Liver (tissue), 9 donors: ENCODE data around the gene PDE4B. TPM values are rescaled to one million over a fixed set of nuclear protein-coding genes. Genes with fewer than 3 reads are reported as not detected.

Source experiments
- DNase-seq: peaks from one replicate; pipeline ENCODE4 v3.0.0-alpha.2; 2017; ENCODE audit warnings: low spot score
- H3K27ac ChIP-seq, 2 donors: one replicate each; pipeline ENCODE4 v1.7.0; 2013; ENCODE audit warnings: inconsistent platforms in 2 of 2, low read length in 2 of 2, control low read depth in 1 of 2, low read depth in 1 of 2, mild to moderate bottlenecking in 1 of 2
- H3K27me3 ChIP-seq, 4 donors: one replicate each; pipeline versions ENCODE4 v1.6.1 to v1.7.0; 2013; ENCODE audit warnings: low read length in 3 of 4, inconsistent platforms in 1 of 4, mild to moderate bottlenecking in 1 of 4, moderate library complexity in 1 of 4; ENCODE audit not compliant: control insufficient read depth in 4 of 4, insufficient read depth in 4 of 4
- H3K36me3 ChIP-seq, 4 donors: one replicate each; pipeline versions ENCODE4 v1.6.1 to v1.7.0; 2013; ENCODE audit warnings: low read length in 3 of 4, mild to moderate bottlenecking in 3 of 4, low read depth in 1 of 4, moderate library complexity in 1 of 4; ENCODE audit not compliant: control insufficient read depth in 4 of 4, insufficient read depth in 3 of 4
- H3K4me1 ChIP-seq, 4 donors: one replicate each; pipeline versions ENCODE4 v1.6.1 to v1.7.0; 2013; ENCODE audit warnings: low read length in 3 of 4, mild to moderate bottlenecking in 3 of 4, moderate library complexity in 1 of 4; ENCODE audit not compliant: control insufficient read depth in 4 of 4, insufficient read depth in 4 of 4
- H3K4me3 ChIP-seq, 3 donors: one replicate each; pipeline versions ENCODE4 v1.6.1 to v1.7.0; 2013; ENCODE audit warnings: low read length in 3 of 3, control low read depth in 1 of 3, low read depth in 1 of 3, mild to moderate bottlenecking in 1 of 3
- H3K9ac ChIP-seq, 2 donors: one replicate each; pipeline ENCODE4 v1.7.0; 2013; ENCODE audit warnings: low read length in 2 of 2, mild to moderate bottlenecking in 2 of 2, moderate library complexity in 2 of 2, control low read depth in 1 of 2, low read depth in 1 of 2
- H3K9me3 ChIP-seq, 4 donors: one replicate each; pipeline versions ENCODE4 v1.6.1 to v1.7.0; 2013; ENCODE audit warnings: low read length in 3 of 4; ENCODE audit not compliant: control insufficient read depth in 4 of 4
- EGR1 ChIP-seq, 2 donors: IDR thresholded peaks; 2 replicates each; pipeline ENCODE4 v1.6.1; 2016 to 2018; ENCODE audit warnings: antibody characterized with exemption in 2 of 2, low read depth in 2 of 2
- FOXA1 ChIP-seq: IDR thresholded peaks from 2 replicates; pipeline ENCODE4 v1.6.1; 2016; ENCODE audit warnings: antibody characterized with exemption
- FOXA2 ChIP-seq: IDR thresholded peaks from 2 replicates; pipeline ENCODE4 v1.6.1; 2016; ENCODE audit warnings: antibody characterized with exemption
- GABPA ChIP-seq, 2 donors: IDR thresholded peaks in 1 of 2; conservative IDR thresholded peaks in 1 of 2; 2 replicates each; pipeline ENCODE4 v1.6.1; 2016; ENCODE audit warnings: antibody characterized with exemption in 2 of 2, mild to moderate bottlenecking in 1 of 2, moderate library complexity in 1 of 2
- HNF4A ChIP-seq, 2 donors: conservative IDR thresholded peaks; 2 replicates each; pipeline ENCODE4 v1.6.1; 2016; ENCODE audit warnings: antibody characterized with exemption in 2 of 2, mild to moderate bottlenecking in 2 of 2
- HNF4G ChIP-seq: IDR thresholded peaks from 2 replicates; pipeline ENCODE4 v1.6.1; 2016; ENCODE audit warnings: antibody characterized with exemption
- JUND ChIP-seq, 2 donors: IDR thresholded peaks; 2 replicates each; pipeline ENCODE4 v1.6.1; 2016; ENCODE audit warnings: antibody characterized with exemption in 2 of 2
- NR2F2 ChIP-seq: IDR thresholded peaks from 2 replicates; pipeline ENCODE4 v1.6.1; 2016; ENCODE audit warnings: antibody characterized with exemption
- RXRA ChIP-seq, 2 donors: IDR thresholded peaks; 2 replicates each; pipeline ENCODE4 v1.6.1; 2017 to 2018; ENCODE audit warnings: antibody characterized with exemption in 2 of 2, mild to moderate bottlenecking in 1 of 2
- SP1 ChIP-seq: IDR thresholded peaks from 2 replicates; pipeline ENCODE4 v1.6.1; 2018; ENCODE audit warnings: antibody characterized with exemption, mild to moderate bottlenecking
- YY1 ChIP-seq: IDR thresholded peaks from 2 replicates; pipeline ENCODE4 v1.6.1; 2016; ENCODE audit warnings: antibody characterized with exemption, mild to moderate bottlenecking
- WGBS: extraction: QIAGEN DNeasy Blood & Tissue Kit; methylation state at CpG from one replicate; pipeline ENCODE4 v1.1.7; 2013; 5-methylcytosine and 5-hydroxymethylcytosine counted together
- polyA plus RNA-seq, 2 donors: library from polyadenylated mRNA; stranded (reverse) in 1 of 2; unstranded in 1 of 2; fragments of 200-250 nt in 1 of 2; fragments of >200 nt in 1 of 2; fragmentation: Nextera tagmentation in 1 of 2; extraction: Ambion mirVana in 1 of 2; gene quantifications; one replicate each; pipeline versions ENCODE4 v1.2.1 to v1.2.3, GENCODE V29; 2013 to 2015
- total RNA-seq, 2 donors: library from RNA; depleted of rRNA; stranded (reverse); fragments of >200 nt; gene quantifications; one replicate each; pipeline ENCODE4 v1.2.3, GENCODE V29; 2014
- TF ChIP-seq, protein P1 (sequence below): IDR thresholded peaks from 2 replicates; pipeline ENCODE4 v1.6.1; 2016; ENCODE audit warnings: antibody characterized with exemption
- TF ChIP-seq, protein P2 (sequence below): fragments of 150-350 bp; IDR thresholded peaks from 2 replicates; pipeline ENCODE4 v1.5.1; 2017; ENCODE audit warnings: improper control_type of control experiment, low read depth, low read length; ENCODE audit not compliant: missing input control
- TF ChIP-seq, protein P3 (sequence below): IDR thresholded peaks from 2 replicates; pipeline ENCODE4 v1.6.1; 2016; ENCODE audit warnings: antibody characterized with exemption, mild to moderate bottlenecking
- TF ChIP-seq, protein P4 (sequence below): IDR thresholded peaks from 2 replicates; pipeline ENCODE4 v1.6.1; 2016; ENCODE audit warnings: antibody characterized with exemption
- TF ChIP-seq, protein P5 (sequence below): IDR thresholded peaks from 2 replicates; pipeline ENCODE4 v1.6.1; 2016; ENCODE audit warnings: antibody characterized with exemption
- donor health status: healthy.
- donor health status: healthy.
- donor health status: healthy.
- donor health status: healthy.
- donor health status: healthy.

Gene PDE4B
- total and polyA plus RNA-seq, 4 donors = 1.9 to 3.9 (median 2.7) TPM

DNA sequence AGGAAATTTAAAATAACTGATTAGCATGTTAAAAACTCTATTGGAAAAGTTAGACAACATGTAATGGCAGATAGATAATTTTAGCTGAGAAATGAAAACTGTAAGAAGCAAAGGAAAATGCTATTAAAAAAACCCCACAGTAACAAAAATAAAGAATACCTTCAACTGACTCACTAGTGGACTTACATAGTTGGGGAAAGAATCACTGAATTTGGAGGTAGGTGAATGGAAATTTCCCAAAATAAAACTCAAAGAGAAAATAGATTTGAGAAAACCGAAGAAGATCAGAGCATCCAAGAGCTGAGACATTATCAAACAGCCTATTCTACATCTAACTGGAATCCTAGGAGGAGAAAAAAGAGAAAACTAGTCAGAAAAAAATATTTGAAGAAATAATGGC is 34.7 kb downstream of the PDE4B start:
- H3K4me3 ChIP-seq = no peak overlapping the region
- WGBS = 92% methylated on average over 1 of the region's 1 CpG
- no peaks in the 10 kb centered on the region for H3K36me3 ChIP-seq
- H3K9me3 ChIP-seq = peaks cover 0 to 1% (median 0%) of the 10 kb centered on the region in 4 donors
- H3K27ac ChIP-seq = no peak overlapping the region
- H3K4me1 ChIP-seq = no peaks in the 10 kb centered on the region
- peaks cover 0 to 2% (median 0%) of the 10 kb centered on the region in 4 donors for H3K27me3 ChIP-seq
- TF ChIP-seq FOXA2 = no peak
- TF ChIP-seq, protein P1, sequence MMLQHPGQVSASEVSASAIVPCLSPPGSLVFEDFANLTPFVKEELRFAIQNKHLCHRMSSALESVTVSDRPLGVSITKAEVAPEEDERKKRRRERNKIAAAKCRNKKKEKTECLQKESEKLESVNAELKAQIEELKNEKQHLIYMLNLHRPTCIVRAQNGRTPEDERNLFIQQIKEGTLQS = no peak
- TF ChIP-seq, protein P2, sequence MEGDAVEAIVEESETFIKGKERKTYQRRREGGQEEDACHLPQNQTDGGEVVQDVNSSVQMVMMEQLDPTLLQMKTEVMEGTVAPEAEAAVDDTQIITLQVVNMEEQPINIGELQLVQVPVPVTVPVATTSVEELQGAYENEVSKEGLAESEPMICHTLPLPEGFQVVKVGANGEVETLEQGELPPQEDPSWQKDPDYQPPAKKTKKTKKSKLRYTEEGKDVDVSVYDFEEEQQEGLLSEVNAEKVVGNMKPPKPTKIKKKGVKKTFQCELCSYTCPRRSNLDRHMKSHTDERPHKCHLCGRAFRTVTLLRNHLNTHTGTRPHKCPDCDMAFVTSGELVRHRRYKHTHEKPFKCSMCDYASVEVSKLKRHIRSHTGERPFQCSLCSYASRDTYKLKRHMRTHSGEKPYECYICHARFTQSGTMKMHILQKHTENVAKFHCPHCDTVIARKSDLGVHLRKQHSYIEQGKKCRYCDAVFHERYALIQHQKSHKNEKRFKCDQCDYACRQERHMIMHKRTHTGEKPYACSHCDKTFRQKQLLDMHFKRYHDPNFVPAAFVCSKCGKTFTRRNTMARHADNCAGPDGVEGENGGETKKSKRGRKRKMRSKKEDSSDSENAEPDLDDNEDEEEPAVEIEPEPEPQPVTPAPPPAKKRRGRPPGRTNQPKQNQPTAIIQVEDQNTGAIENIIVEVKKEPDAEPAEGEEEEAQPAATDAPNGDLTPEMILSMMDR = no peak
- no peak for TF ChIP-seq SP1
- TF ChIP-seq FOXA1 = no peak
- TF ChIP-seq, protein P3, sequence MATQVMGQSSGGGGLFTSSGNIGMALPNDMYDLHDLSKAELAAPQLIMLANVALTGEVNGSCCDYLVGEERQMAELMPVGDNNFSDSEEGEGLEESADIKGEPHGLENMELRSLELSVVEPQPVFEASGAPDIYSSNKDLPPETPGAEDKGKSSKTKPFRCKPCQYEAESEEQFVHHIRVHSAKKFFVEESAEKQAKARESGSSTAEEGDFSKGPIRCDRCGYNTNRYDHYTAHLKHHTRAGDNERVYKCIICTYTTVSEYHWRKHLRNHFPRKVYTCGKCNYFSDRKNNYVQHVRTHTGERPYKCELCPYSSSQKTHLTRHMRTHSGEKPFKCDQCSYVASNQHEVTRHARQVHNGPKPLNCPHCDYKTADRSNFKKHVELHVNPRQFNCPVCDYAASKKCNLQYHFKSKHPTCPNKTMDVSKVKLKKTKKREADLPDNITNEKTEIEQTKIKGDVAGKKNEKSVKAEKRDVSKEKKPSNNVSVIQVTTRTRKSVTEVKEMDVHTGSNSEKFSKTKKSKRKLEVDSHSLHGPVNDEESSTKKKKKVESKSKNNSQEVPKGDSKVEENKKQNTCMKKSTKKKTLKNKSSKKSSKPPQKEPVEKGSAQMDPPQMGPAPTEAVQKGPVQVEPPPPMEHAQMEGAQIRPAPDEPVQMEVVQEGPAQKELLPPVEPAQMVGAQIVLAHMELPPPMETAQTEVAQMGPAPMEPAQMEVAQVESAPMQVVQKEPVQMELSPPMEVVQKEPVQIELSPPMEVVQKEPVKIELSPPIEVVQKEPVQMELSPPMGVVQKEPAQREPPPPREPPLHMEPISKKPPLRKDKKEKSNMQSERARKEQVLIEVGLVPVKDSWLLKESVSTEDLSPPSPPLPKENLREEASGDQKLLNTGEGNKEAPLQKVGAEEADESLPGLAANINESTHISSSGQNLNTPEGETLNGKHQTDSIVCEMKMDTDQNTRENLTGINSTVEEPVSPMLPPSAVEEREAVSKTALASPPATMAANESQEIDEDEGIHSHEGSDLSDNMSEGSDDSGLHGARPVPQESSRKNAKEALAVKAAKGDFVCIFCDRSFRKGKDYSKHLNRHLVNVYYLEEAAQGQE = no peak
- TF ChIP-seq HNF4G = no peak
- no peak for TF ChIP-seq HNF4A (conservative IDR thresholded peaks at IDR 0.05)
- TF ChIP-seq JUND (IDR thresholded peaks at IDR 0.05) = no peak
- no peak for DNase-seq
- H3K9ac ChIP-seq = no peak overlapping the region

DNA sequence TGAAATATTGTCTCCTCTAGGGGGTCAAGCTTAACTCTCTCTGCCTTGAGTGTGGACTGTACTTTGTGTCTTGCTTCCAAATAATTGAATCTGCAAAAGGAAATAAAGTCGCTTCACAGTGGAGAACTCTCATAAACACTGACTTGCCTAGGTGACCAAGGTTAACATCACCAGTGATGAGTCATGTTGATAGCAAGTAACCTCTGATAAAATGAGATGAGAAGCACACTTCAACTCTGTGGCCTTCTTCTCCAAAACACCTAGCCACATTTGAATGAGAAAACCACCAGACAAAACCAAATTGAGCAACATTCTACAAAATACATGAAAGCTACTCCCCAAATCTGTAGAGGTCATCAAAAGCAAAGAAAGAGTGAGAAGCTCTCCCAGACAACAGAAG is 37.6 kb downstream of the PDE4B start:
- Histone ChIP-seq H3K9me3 (no peaks in the 10 kb centered on the region), H3K9ac (no peak overlapping the region), H3K27ac (no peak overlapping the region), H3K4me3 (no peak overlapping the region), H3K36me3 (no peaks in the 10 kb centered on the region), H3K27me3 (no peaks in the 10 kb centered on the region), H3K4me1 (no peaks in the 10 kb centered on the region)
- TF ChIP-seq, protein P4, sequence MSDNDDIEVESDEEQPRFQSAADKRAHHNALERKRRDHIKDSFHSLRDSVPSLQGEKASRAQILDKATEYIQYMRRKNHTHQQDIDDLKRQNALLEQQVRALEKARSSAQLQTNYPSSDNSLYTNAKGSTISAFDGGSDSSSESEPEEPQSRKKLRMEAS = no peak
- TF ChIP-seq GABPA (IDR thresholded peaks at IDR 0.05 in 1 of 2, conservative IDR thresholded peaks at IDR 0.05 in 1 of 2) (no peak), RXRA (IDR thresholded peaks at IDR 0.05) (no peak), FOXA1 (no peak), EGR1 (IDR thresholded peaks at IDR 0.05; ENCODE audit: low read depth in 2 of 2) (no peak), HNF4A (conservative IDR thresholded peaks at IDR 0.05) (no peak), FOXA2 (no peak), HNF4G (no peak), YY1 (no peak), NR2F2 (no peak)
- TF ChIP-seq, protein P1 = no peak
- TF ChIP-seq, protein P5, sequence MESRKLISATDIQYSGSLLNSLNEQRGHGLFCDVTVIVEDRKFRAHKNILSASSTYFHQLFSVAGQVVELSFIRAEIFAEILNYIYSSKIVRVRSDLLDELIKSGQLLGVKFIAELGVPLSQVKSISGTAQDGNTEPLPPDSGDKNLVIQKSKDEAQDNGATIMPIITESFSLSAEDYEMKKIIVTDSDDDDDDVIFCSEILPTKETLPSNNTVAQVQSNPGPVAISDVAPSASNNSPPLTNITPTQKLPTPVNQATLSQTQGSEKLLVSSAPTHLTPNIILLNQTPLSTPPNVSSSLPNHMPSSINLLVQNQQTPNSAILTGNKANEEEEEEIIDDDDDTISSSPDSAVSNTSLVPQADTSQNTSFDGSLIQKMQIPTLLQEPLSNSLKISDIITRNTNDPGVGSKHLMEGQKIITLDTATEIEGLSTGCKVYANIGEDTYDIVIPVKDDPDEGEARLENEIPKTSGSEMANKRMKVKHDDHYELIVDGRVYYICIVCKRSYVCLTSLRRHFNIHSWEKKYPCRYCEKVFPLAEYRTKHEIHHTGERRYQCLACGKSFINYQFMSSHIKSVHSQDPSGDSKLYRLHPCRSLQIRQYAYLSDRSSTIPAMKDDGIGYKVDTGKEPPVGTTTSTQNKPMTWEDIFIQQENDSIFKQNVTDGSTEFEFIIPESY = no peak
- TF ChIP-seq, protein P3 = no peak
- TF ChIP-seq, protein P2 = no peak
- no peak for DNase-seq
- 81% methylated on average over 1 of the region's 1 CpG for WGBS
